Measurements from ENCODE around the gene MYH9.
"Not testable (repeated sequence)": the region's sequence is repeated elsewhere in the genome, so short reads cannot be mapped to it uniquely, and the experiment has no call there.

MYH9 gene

DNA sequence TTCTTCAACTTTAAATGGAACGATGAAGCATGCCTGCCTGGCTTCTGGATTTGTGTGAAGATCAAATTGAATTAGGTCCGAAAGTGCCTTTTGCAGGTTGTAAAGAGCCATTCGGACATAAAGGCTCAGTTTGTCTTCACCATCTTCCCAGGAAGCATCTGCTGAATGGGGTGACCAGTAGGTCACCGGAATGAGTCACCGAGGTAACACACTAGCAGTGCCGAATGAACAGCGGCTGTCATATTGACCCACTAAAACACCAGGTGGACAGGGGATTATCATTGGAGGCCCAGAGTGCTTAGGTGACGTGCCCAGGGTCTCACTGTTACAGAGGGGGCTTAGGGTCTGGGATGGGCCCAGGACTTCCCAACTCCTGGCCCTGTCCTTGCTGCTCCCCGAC, 43.1 kb upstream of the MYH9 start:
- no peaks in the 10 kb centered on the region for H3K9me3 Mint-ChIP-seq
- no peak overlapping the region for H3K4me3 Mint-ChIP-seq
- H3K4me1 Mint-ChIP-seq, result peaks cover 44% of the 10 kb centered on the region

GRCh38 chr22:36427952-36428351, 40.2 kb upstream of the MYH9 start:
- not testable (repeated sequence) for H3K4me3 Mint-ChIP-seq; H3K9me3 Mint-ChIP-seq; H3K27me3 Mint-ChIP-seq (ENCODE audit: low read depth); H3K36me3 Mint-ChIP-seq (ENCODE audit: low read depth)
- Mint-ChIP-seq H3K27ac (peak overlapping the region; percentile 82 to 96 (median 95)), H3K4me1 (peaks cover 31% of the 10 kb centered on the region)

More for the DNA sequence above, 43.1 kb upstream of the MYH9 start:
- Mint-ChIP-seq H3K36me3 (ENCODE audit: low read depth) (no peaks in the 10 kb centered on the region), H3K27ac (peak overlapping the region; percentile 32 to 87 (median 51)), H3K27me3 (ENCODE audit: low read depth) (peaks cover 3% of the 10 kb centered on the region)
- TF ChIP-seq, protein P1, sequence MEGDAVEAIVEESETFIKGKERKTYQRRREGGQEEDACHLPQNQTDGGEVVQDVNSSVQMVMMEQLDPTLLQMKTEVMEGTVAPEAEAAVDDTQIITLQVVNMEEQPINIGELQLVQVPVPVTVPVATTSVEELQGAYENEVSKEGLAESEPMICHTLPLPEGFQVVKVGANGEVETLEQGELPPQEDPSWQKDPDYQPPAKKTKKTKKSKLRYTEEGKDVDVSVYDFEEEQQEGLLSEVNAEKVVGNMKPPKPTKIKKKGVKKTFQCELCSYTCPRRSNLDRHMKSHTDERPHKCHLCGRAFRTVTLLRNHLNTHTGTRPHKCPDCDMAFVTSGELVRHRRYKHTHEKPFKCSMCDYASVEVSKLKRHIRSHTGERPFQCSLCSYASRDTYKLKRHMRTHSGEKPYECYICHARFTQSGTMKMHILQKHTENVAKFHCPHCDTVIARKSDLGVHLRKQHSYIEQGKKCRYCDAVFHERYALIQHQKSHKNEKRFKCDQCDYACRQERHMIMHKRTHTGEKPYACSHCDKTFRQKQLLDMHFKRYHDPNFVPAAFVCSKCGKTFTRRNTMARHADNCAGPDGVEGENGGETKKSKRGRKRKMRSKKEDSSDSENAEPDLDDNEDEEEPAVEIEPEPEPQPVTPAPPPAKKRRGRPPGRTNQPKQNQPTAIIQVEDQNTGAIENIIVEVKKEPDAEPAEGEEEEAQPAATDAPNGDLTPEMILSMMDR (IDR thresholded peaks at IDR 0.05; ENCODE audit: unreplicated experiment in 3 of 3), result no peak

GRCh38 chr22:36425977-36426523, 38.3 kb upstream of the MYH9 start:
- Mint-ChIP-seq H3K4me1 (peaks cover 23% of the 10 kb centered on the region), H3K27me3 (ENCODE audit: low read depth) (peaks cover 3% of the 10 kb centered on the region), H3K36me3 (ENCODE audit: low read depth) (no peaks in the 10 kb centered on the region), H3K27ac (peak overlapping the region; percentile 95 to 98 (median 96)), H3K4me3 (peak overlapping the region in 2 of 3 experiments; percentile 47 to 58), H3K9me3 (no peaks in the 10 kb centered on the region)
- TF ChIP-seq, protein P1 (IDR thresholded peaks at IDR 0.05; ENCODE audit: unreplicated experiment in 3 of 3), result peak in 2 of 3 experiments; percentile 6 to 20

DNA sequence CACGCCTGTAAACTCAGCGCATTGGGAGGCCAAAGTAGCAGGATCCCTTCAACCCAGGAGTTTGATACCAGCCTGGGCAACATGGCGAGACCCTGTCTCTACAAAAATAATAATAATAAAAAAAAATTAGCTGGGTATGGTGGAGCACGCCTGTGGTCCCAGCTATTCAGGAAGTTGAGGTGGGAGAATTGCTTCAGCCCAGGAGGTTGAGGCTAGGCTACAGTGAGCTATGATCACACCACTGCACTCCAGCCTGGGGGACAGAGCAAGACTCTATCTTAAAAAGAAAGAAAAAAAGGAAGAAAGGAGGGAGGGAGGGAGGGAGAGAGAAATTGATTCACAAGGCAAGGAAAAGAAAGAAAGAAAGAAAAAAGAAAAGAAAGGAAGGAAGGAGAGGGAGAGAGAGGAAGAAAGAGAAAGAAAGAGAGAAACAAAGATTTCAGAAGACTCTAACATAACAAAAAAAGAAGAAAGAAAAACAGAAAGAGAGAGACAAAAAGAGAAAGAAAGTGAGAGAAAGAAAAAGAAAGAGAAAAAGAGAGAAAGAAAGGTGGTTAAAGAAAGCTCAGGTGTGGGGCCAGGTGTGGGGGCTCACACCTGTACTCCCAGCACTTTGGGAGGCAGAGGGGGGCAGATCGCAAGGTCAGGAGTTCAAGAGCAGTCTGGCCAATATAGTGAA, 37.3 kb upstream of the MYH9 start:
- TF ChIP-seq, protein P1 (IDR thresholded peaks at IDR 0.05; ENCODE audit: unreplicated experiment in 3 of 3), result no peak
- H3K36me3 Mint-ChIP-seq (ENCODE audit: low read depth), result no peaks in the 10 kb centered on the region
- no peaks in the 10 kb centered on the region for H3K27me3 Mint-ChIP-seq (ENCODE audit: low read depth)
- H3K27ac Mint-ChIP-seq, result peak overlapping the region; percentile 92 to 96 (median 94)
- peaks cover 26% of the 10 kb centered on the region for H3K4me1 Mint-ChIP-seq
- H3K9me3 Mint-ChIP-seq, result no peaks in the 10 kb centered on the region
- H3K4me3 Mint-ChIP-seq, result peak overlapping the region in 2 of 3 experiments; percentile 12 to 65

- not testable (repeated sequence) for H3K4me3 Mint-ChIP-seq; H3K9me3 Mint-ChIP-seq; H3K36me3 Mint-ChIP-seq (ENCODE audit: low read depth); H3K27me3 Mint-ChIP-seq (ENCODE audit: low read depth)
- Mint-ChIP-seq H3K27ac (peak overlapping the region; percentile 92 to 96 (median 94)), H3K4me1 (peaks cover 28% of the 10 kb centered on the region)
Measured at GRCh38 chr22:36424466-36424865, 36.7 kb upstream of the MYH9 start.

DNA sequence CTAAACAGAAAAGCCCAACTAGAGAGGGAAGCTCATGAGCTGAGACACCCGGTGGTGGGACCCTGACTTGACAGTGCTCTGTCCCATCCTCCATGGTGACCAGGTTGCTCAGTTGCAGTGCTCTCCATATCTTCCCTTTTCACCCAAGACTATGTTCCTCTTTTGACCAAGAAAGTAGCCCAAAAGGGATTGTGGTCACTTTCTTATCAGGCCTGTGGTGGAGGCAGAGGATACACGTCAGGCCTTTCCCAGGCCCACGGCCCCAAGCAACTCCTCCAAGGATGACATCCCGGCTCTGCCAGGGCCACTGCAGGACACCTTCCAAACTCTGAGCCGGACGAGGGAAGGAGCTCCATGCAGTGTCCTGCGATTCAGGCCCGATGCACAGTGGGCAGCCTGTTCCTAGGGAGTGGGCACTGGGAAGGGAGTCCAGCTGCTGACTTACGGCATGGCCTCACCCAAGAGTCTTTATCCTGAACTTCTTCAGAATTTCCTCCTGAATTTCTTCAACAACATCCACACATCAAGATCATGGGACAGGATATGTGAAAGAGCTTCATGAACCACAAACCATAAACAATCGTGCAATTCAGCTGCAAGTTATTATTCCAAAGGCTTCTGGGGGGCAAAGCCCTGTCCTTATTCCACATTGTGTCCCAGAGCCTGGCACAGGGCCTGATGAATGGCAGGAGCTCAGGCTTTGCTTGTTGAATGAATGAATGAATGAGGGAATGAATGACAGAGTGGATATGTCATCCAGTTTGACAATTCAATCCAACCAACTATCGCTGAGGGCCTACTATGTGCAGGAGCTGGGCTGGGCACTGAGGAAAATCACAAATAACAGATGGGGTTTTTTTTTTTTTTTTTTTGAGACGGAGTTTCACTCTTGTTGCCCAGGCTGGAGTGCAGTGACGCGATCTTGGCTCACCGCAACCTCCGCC, 36.0 kb upstream of the MYH9 start:
- Mint-ChIP-seq H3K27me3 (ENCODE audit: low read depth) (no peaks in the 10 kb centered on the region), H3K4me1 (peaks cover 34% of the 10 kb centered on the region), H3K27ac (peak overlapping the region; percentile 72 to 79 (median 75)), H3K36me3 (ENCODE audit: low read depth) (no peaks in the 10 kb centered on the region), H3K4me3 (no peak overlapping the region), H3K9me3 (no peaks in the 10 kb centered on the region)
- TF ChIP-seq, protein P1 (IDR thresholded peaks at IDR 0.05; ENCODE audit: unreplicated experiment in 3 of 3), result no peak

Data from nephron (organoid).